HCEC 1CT (cell line): ENCODE measurements around the gene CACNG7.

Experiments used
- DNase-seq: peaks from one replicate; pipeline ENCODE4 v3.0.0-alpha.2; 2017

The CACNG7 gene

DNA sequence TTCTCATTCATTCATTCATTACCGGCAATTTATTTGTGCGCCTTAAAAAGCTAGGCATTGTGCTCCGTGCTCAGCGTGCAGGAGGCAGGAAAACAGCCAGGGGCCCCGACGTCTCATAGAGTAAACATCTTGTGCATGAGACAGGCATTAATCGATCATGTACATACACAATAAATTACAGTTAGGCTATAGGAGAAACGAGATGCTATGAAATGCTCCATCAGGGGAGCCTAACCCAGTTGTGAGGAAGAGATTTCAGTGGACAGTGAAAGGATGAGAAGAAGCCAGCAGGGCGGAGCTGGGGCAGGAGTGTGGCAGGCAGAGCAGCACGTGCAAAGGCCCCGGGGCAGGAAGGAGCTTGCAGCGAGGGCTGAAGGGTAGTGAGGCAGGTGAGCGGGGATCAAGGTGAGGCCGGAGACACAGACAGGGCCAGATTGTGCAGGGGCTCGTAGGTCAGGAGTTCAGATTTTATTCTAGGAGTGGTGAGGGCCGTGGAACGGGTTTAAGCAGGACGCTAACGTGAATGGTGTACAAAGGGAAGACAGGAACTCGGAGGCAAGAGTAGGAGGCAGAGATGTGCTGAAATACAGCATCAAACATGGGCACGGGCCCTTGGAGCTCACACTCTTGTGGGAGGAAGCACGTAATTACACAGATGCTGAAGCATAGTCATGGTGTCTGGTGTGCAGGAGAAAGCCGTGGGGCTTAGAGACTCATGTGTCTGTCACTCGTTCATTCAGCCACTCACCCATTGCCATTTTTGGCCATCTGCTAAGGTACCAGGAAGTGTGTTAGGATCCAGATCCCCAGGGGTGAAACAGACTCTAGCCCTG lies 74.6 kb downstream of the CACNG7 start:
- no peak for DNase-seq

- no peak for DNase-seq
Measured at GRCh38 chr19:53985863-53986262, 76.8 kb downstream of the CACNG7 start.

DNA sequence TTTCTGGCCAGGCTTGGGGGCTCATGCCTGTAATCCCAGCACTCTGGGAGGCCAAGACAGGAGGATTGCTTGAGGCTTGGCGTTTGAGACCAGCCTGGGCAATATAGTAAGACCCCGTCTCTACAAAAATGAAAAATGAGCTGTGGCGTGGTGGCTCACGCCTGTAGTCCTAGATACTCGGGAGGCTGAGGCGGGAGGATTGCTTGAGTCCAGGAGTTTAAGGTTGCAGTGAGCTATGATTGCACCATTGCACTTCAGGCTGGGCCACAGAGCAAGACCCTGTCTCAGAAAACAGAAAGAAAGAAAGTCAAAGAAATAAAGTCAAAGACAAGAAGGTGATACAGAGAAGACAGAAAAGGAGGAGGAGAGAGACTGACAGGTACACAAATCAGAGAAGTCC lies 79.9 kb downstream of the CACNG7 start:
- DNase-seq, result no peak

DNA sequence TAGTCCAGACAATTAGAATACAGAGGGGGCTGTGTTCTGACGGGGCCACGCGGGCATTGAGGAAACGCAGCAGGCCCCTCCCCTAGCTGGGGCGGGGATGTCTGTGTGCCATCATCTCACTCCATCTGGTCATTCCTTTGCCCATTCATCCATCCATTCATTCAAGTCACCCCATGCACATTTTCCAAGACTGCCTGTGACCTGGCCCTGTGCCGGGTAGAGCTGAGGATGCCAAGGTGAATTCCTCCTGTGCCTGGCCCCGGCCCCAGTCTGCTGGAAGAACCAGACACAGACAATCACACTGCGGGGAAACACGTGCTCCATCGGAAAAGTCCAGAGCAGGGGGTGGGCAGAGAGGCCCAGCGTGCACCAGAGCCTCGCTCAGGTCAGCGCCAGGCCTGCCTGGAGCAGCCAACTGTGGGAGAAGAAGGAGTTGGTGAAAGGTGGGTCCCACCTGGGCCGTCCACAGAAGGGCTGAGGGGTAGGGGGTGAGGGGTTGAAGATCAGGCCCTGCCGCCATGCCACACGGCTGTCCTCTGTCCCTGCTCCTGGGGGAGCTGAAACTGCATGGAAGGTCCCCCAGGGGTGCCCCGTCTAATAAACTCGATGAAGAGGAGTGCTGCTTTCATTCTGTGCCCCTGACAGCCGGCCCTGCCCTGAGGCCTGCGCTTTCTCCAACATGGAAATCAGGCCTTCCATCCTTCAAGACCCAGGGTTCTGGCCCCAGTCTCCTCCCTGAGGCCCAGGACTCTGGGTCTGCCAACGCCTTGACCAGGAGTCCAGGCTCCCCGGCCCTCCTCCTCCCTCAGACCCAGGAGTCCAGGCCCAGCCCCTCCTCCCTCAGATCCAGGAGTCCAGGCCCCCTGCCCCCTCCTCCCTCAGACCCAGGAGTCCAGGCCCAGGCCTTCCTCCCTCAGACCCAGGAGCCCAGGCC lies 80.8 kb downstream of the CACNG7 start:
- DNase-seq, result no peak

GRCh38 chr19:53991224-53992113 lies 82.4 kb downstream of the CACNG7 start, which contains the start of gene CACNG6:
CACNG6 (plus strand) TSS chr19:53991637; CDS start chr19:53992878, 1,241 bp downstream.
- DNase-seq, result no peak

DNA sequence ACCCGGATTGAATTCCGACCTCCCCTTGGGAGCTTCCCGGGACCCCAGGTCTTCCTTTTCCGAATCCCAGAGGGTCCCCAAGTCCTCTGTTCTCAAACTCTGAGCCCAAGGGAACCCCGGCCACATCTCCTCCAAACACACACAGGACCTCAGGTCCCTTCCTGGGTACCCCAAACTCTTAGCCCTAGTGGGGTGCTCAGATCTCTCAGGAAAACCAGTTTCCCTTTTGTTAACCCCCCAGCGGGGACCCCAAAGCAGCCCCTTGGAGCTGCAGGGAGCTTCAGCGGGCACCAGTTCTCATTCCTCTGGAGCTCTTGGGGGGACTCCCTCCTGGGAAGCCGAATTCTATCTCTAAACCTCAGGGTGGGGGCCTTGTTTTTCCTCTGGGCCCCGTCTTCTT lies 83.1 kb downstream of the CACNG7 start:
- DNase-seq, result no peak

GRCh38 chr19:53992815-53993214 lies 83.7 kb downstream of the CACNG7 start:
- DNase-seq, result no peak

GRCh38 chr19:53993448-53993847 lies 84.4 kb downstream of the CACNG7 start:
- DNase-seq, result no peak
